CD4-positive, alpha-beta T cell (primary cell): Measurements from ENCODE around the gene HJURP. TPM values are rescaled to one million over a fixed set of nuclear protein-coding genes. Genes with fewer than 3 reads are reported as not detected.

Source experiments
- ATAC-seq: fragments of 200-7000 bp; cut with Tn5 transposase; one replicate; pipeline ENCODE4 v1.10.0; 2022; ENCODE audit warnings: mild to moderate bottlenecking; ENCODE audit not compliant: poor library complexity
- CTCF ChIA-PET: fragments of 350-600 bp; sonication (Branson Sonifier 250); formaldehyde crosslinking; loops from one replicate; lab custom pipeline; 2021; ENCODE audit warnings: antibody characterized with exemption, inconsistent platforms; lab: Charles Lee
- POLR2A ChIA-PET: fragments of 350-600 bp; sonication (Branson Sonifier 250); formaldehyde crosslinking; loops from one replicate; lab custom pipeline; 2021; ENCODE audit warnings: antibody characterized with exemption, inconsistent platforms; lab: Charles Lee
- DNase-seq, 14 experiments: peaks; one replicate each; pipeline ENCODE4 v3.0.0-alpha.2; 2013 to 2020; ENCODE audit warnings: mixed read lengths in 2 of 14
- H3K27ac ChIP-seq, 2 donors: one replicate each; pipeline versions ENCODE4 v1.5.1 to v1.7.0; 2013; ENCODE audit warnings: low read length in 2 of 2, low read depth in 1 of 2, mild to moderate bottlenecking in 1 of 2
- H3K27me3 ChIP-seq, 2 experiments: 1 replicate in 1 of 2; 2 replicates in 1 of 2; pipeline versions ENCODE4 v1.6.1 to v1.7.0; 2013; ENCODE audit warnings: low read length in 2 of 2, control low read depth in 1 of 2, mild to moderate bottlenecking in 1 of 2, moderate library complexity in 1 of 2; ENCODE audit not compliant: insufficient read depth in 2 of 2, control insufficient read depth in 1 of 2
- H3K36me3 ChIP-seq: one replicate; pipeline ENCODE4 v1.6.1; 2013; ENCODE audit warnings: low read length, control low read depth; ENCODE audit not compliant: insufficient read depth
- H3K4me1 ChIP-seq: one replicate; pipeline ENCODE4 v1.6.1; 2013; ENCODE audit warnings: low read length, control low read depth; ENCODE audit not compliant: insufficient read depth
- H3K4me3 ChIP-seq: one replicate; pipeline ENCODE4 v1.5.1; 2013; ENCODE audit warnings: mild to moderate bottlenecking, low read length, moderate library complexity
- H3K9me3 ChIP-seq, 2 experiments: 1 replicate in 1 of 2; 2 replicates in 1 of 2; pipeline versions ENCODE4 v1.6.1 to v1.7.0; 2013; ENCODE audit warnings: low read length in 2 of 2, mild to moderate bottlenecking in 2 of 2, control low read depth in 1 of 2, moderate library complexity in 1 of 2; ENCODE audit not compliant: control insufficient read depth in 1 of 2, insufficient read depth in 1 of 2
- H3K27ac Mint-ChIP-seq: one replicate; pipeline ENCODE4 v1.8.0; 2020; ENCODE audit warnings: mixed read lengths
- H3K27me3 Mint-ChIP-seq: one replicate; pipeline ENCODE4 v1.8.0; 2021; ENCODE audit warnings: mixed read lengths
- H3K36me3 Mint-ChIP-seq: one replicate; pipeline ENCODE4 v1.8.0; 2021; ENCODE audit warnings: low read depth, mixed read lengths
- H3K4me1 Mint-ChIP-seq: one replicate; pipeline ENCODE4 v1.8.0; 2021; ENCODE audit warnings: low read depth, mixed read lengths
- H3K4me3 Mint-ChIP-seq: one replicate; pipeline ENCODE4 v1.8.0; 2020; ENCODE audit warnings: mild to moderate bottlenecking, mixed read lengths
- H3K9me3 Mint-ChIP-seq: one replicate; pipeline ENCODE4 v1.8.0; 2020; ENCODE audit warnings: mixed read lengths
- intact Hi-C, 2 experiments: fragments of 100-400 bp; cut with DNase I in 1 of 2; cut with micrococcal nuclease in 1 of 2; formaldehyde crosslinking; loops; one replicate each; pipeline versions ENCODE4 v1.15.1 to v1.9.0; 2023 to 2025; cut with DNase I, micrococcal nuclease
- total RNA-seq, 174 experiments: library from RNA in 2 of 174; stranded (reverse) in 2 of 174; gene quantifications; one replicate each; pipeline ENCODE4 v1.2.3 and lab custom pipeline; 2021 to 2026
- TF ChIP-seq, protein P1 (sequence below): fragments of 200-600 bp; IDR thresholded peaks from one replicate; pipeline ENCODE4 v1.8.0; 2022; ENCODE audit warnings: antibody characterized with exemption, mild to moderate bottlenecking

Gene HJURP
- total RNA-seq, 2 experiments from 2014 or later: 0.22 to 0.25 TPM

GRCh38 chr2:233830111-233830802, 24.1 kb downstream of the HJURP start:
- intact Hi-C loops: no loop called here
- Mint-ChIP-seq H3K4me3 (no peak overlapping the region), H3K27me3 (no peaks in the 10 kb centered on the region), H3K9me3 (no peaks in the 10 kb centered on the region), H3K27ac (no peak overlapping the region), H3K36me3 (no peaks in the 10 kb centered on the region), H3K4me1 (no peaks in the 10 kb centered on the region)
- no peak overlapping the region for H3K27ac ChIP-seq
- no peak overlapping the region for H3K4me3 ChIP-seq
- no peaks in the 10 kb centered on the region for H3K36me3 ChIP-seq
- CTCF ChIA-PET: no interaction called here
- DNase-seq (peak in 1 of 14 experiments; percentile 22), ATAC-seq (no peak)
- POLR2A ChIA-PET: no interaction called here
- no peaks in the 10 kb centered on the region for H3K27me3 ChIP-seq
- H3K4me1 ChIP-seq: no peaks in the 10 kb centered on the region
- H3K9me3 ChIP-seq: no peaks in the 10 kb centered on the region
- TF ChIP-seq, protein P1, sequence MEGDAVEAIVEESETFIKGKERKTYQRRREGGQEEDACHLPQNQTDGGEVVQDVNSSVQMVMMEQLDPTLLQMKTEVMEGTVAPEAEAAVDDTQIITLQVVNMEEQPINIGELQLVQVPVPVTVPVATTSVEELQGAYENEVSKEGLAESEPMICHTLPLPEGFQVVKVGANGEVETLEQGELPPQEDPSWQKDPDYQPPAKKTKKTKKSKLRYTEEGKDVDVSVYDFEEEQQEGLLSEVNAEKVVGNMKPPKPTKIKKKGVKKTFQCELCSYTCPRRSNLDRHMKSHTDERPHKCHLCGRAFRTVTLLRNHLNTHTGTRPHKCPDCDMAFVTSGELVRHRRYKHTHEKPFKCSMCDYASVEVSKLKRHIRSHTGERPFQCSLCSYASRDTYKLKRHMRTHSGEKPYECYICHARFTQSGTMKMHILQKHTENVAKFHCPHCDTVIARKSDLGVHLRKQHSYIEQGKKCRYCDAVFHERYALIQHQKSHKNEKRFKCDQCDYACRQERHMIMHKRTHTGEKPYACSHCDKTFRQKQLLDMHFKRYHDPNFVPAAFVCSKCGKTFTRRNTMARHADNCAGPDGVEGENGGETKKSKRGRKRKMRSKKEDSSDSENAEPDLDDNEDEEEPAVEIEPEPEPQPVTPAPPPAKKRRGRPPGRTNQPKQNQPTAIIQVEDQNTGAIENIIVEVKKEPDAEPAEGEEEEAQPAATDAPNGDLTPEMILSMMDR: no peak

- no peaks in the 10 kb centered on the region for H3K27me3 Mint-ChIP-seq
- no peak overlapping the region for H3K4me3 ChIP-seq
- ChIA-PET CTCF (no interaction called here), POLR2A (no interaction called here)
- H3K4me3 Mint-ChIP-seq: no peak overlapping the region
- DNase-seq: peak in 1 of 14 experiments; percentile 16
- TF ChIP-seq, protein P1: no peak
- H3K9me3 Mint-ChIP-seq: no peaks in the 10 kb centered on the region
- H3K9me3 ChIP-seq: no peaks in the 10 kb centered on the region
- H3K27ac Mint-ChIP-seq: no peak overlapping the region
- no peaks in the 10 kb centered on the region for H3K27me3 ChIP-seq
- no peaks in the 10 kb centered on the region for H3K36me3 Mint-ChIP-seq
- H3K27ac ChIP-seq: no peak overlapping the region
- ATAC-seq: no peak
- no peaks in the 10 kb centered on the region for H3K4me1 ChIP-seq
- intact Hi-C loops: no loop called here
- H3K4me1 Mint-ChIP-seq: no peaks in the 10 kb centered on the region
- H3K36me3 ChIP-seq: no peaks in the 10 kb centered on the region
These were observed 24.9 kb downstream of the HJURP start for GRCh38 chr2:233829193-233830110.

DNA sequence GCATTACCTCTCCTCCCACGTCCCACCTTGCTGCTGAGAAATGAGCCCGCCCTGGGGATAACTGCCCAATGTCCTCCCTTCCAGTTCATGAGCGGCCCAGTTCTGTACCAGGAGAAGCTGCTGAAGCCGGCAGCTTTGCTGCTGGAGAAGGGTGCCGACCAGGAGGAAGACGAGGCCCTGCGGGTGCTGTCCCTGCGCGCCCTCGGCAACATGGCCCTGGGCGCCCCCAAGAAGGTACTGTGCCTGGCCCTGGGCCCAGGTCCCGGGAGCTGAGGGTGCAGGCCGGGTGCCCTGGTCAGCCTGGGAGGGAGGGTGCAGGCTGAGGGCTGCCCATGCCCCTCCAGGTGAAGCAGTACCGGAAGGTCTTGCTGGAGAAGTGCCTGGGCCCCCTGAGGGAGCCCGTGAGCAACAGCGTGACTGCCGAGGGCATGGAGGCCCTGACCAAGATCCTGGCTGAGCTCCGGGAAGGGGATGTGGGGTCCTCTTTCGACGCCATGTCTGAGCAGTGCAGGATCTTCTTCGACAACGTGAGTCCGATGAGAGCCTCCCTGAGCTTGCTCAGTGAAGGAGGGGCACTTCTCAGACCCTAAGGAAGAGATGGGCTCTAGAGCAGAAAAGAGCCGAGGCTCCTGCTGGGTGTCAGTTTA, 25.7 kb downstream of the HJURP start:
- ATAC-seq (no peak), DNase-seq (peak in 1 of 14 experiments; percentile 28)
- no peaks in the 10 kb centered on the region for H3K27me3 ChIP-seq
- Mint-ChIP-seq H3K27me3 (no peaks in the 10 kb centered on the region), H3K4me3 (no peak overlapping the region), H3K9me3 (no peaks in the 10 kb centered on the region), H3K27ac (no peak overlapping the region), H3K4me1 (no peaks in the 10 kb centered on the region), H3K36me3 (no peaks in the 10 kb centered on the region)
- CTCF ChIA-PET: no interaction called here
- no peaks in the 10 kb centered on the region for H3K36me3 ChIP-seq
- no peaks in the 10 kb centered on the region for H3K9me3 ChIP-seq
- TF ChIP-seq, protein P1: no peak
- H3K27ac ChIP-seq: no peak overlapping the region
- no peaks in the 10 kb centered on the region for H3K4me1 ChIP-seq
- POLR2A ChIA-PET: no interaction called here
- intact Hi-C loops: no loop called here
- H3K4me3 ChIP-seq: no peak overlapping the region
